ENCODE measurements around the gene MAPKAP1.

Gene MAPKAP1

GRCh38 chr9:125541840-125542243 is 165.2 kb downstream of the MAPKAP1 start:
- peaks cover 2% of the 10 kb centered on the region for H3K79me2 ChIP-seq (ENCODE audit: control insufficient read depth, insufficient read depth, low read length, poor library complexity)
- H4K91ac ChIP-seq (ENCODE audit: low read depth, low read length), result no peak overlapping the region
- no peak overlapping the region for H3K18ac ChIP-seq (ENCODE audit: low read length)
- no peak overlapping the region for H4K12ac ChIP-seq (ENCODE audit: low read depth, low read length)
- H3K27ac ChIP-seq (ENCODE audit: low read depth, low read length), result no peak overlapping the region
- H3K9me3 ChIP-seq (ENCODE audit: insufficient read depth, low read depth, low read length), result no peaks in the 10 kb centered on the region
- no peak overlapping the region for H2BK120ac ChIP-seq (ENCODE audit: insufficient read depth, low read length, poor library complexity)
- H3K14ac ChIP-seq (ENCODE audit: low read length), result no peak overlapping the region
- no peak overlapping the region for H2AFZ ChIP-seq (ENCODE audit: insufficient read depth, low read length, poor library complexity)
- H3K27me3 ChIP-seq (ENCODE audit: insufficient read depth, low read length), result no peaks in the 10 kb centered on the region
- peaks cover 6 to 11% of the 10 kb centered on the region in 2 experiments for H3K4me1 ChIP-seq (ENCODE audit: control insufficient read depth in 1 of 2, insufficient read depth in 2 of 2, low read length in 2 of 2)
- WGBS (ENCODE audit: extremely low coverage, insufficient coverage, insufficient read length), result no CpG with 5 or more reads among the region's 12 CpGs
- H2AK5ac ChIP-seq (ENCODE audit: low read length), result no peak overlapping the region
- peaks cover 10% of the 10 kb centered on the region for H3K79me1 ChIP-seq (ENCODE audit: low read length)
- no peak overlapping the region for H2BK12ac ChIP-seq (ENCODE audit: low read length)
- H3K23ac ChIP-seq (ENCODE audit: low read length), result no peak overlapping the region
- H3K4me2 ChIP-seq (ENCODE audit: low read length), result no peak overlapping the region
- no peak for DNase-seq
- no peak overlapping the region for H3K9ac ChIP-seq (ENCODE audit: low read length)
- H4K8ac ChIP-seq (ENCODE audit: low read depth, low read length), result no peak overlapping the region
- H3K4ac ChIP-seq (ENCODE audit: low read depth, low read length), result no peak overlapping the region
- no peak overlapping the region for H2BK5ac ChIP-seq (ENCODE audit: low read depth, low read length, poor library complexity)
- no peak overlapping the region for H3K4me3 ChIP-seq (ENCODE audit: low read depth, low read length)
- H3K36me3 ChIP-seq (ENCODE audit: control insufficient read depth in 1 of 2, insufficient read depth in 2 of 2, low read length in 2 of 2), result no peaks in the 10 kb centered on the region

GRCh38 chr9:125540497-125540896 is 166.5 kb downstream of the MAPKAP1 start:
- Histone ChIP-seq H3K4me3 (ENCODE audit: low read depth, low read length) (no peak overlapping the region), H2BK5ac (ENCODE audit: low read depth, low read length, poor library complexity) (no peak overlapping the region), H3K14ac (ENCODE audit: low read length) (no peak overlapping the region), H3K23ac (ENCODE audit: low read length) (no peak overlapping the region), H3K9ac (ENCODE audit: low read length) (no peak overlapping the region), H3K4ac (ENCODE audit: low read depth, low read length) (no peak overlapping the region), H4K8ac (ENCODE audit: low read depth, low read length) (no peak overlapping the region), H4K91ac (ENCODE audit: low read depth, low read length) (no peak overlapping the region), H3K9me3 (ENCODE audit: insufficient read depth, low read depth, low read length) (no peaks in the 10 kb centered on the region), H3K79me2 (ENCODE audit: control insufficient read depth, insufficient read depth, low read length, poor library complexity) (peaks cover 2% of the 10 kb centered on the region), H3K18ac (ENCODE audit: low read length) (no peak overlapping the region), H3K4me2 (ENCODE audit: low read length) (no peak overlapping the region), H3K27ac (ENCODE audit: low read depth, low read length) (no peak overlapping the region), H4K12ac (ENCODE audit: low read depth, low read length) (no peak overlapping the region), H3K4me1 (ENCODE audit: control insufficient read depth in 1 of 2, insufficient read depth in 2 of 2, low read length in 2 of 2) (peaks cover 6 to 13% of the 10 kb centered on the region in 2 experiments), H2AK5ac (ENCODE audit: low read length) (no peak overlapping the region), H3K27me3 (ENCODE audit: insufficient read depth, low read length) (no peaks in the 10 kb centered on the region), H3K36me3 (ENCODE audit: control insufficient read depth in 1 of 2, insufficient read depth in 2 of 2, low read length in 2 of 2) (no peaks in the 10 kb centered on the region), H3K79me1 (ENCODE audit: low read length) (peaks cover 10% of the 10 kb centered on the region), H2BK120ac (ENCODE audit: insufficient read depth, low read length, poor library complexity) (no peak overlapping the region), H2BK12ac (ENCODE audit: low read length) (no peak overlapping the region), H2AFZ (ENCODE audit: insufficient read depth, low read length, poor library complexity) (no peak overlapping the region)
- no CpG with 5 or more reads among the region's 3 CpGs for WGBS (ENCODE audit: extremely low coverage, insufficient coverage, insufficient read length)
- DNase-seq, result peak; percentile 19 to 50

- Histone ChIP-seq H3K18ac (ENCODE audit: low read length) (no peak overlapping the region), H3K79me2 (ENCODE audit: control insufficient read depth, insufficient read depth, low read length, poor library complexity) (peaks cover 2% of the 10 kb centered on the region), H3K14ac (ENCODE audit: low read length) (no peak overlapping the region), H2AK5ac (ENCODE audit: low read length) (no peak overlapping the region), H2BK5ac (ENCODE audit: low read depth, low read length, poor library complexity) (no peak overlapping the region), H3K27me3 (ENCODE audit: insufficient read depth, low read length) (no peaks in the 10 kb centered on the region), H3K9ac (ENCODE audit: low read length) (no peak overlapping the region), H4K91ac (ENCODE audit: low read depth, low read length) (no peak overlapping the region), H3K23ac (ENCODE audit: low read length) (no peak overlapping the region), H3K36me3 (ENCODE audit: control insufficient read depth in 1 of 2, insufficient read depth in 2 of 2, low read length in 2 of 2) (no peaks in the 10 kb centered on the region), H3K79me1 (ENCODE audit: low read length) (peaks cover 13% of the 10 kb centered on the region), H3K4me3 (ENCODE audit: low read depth, low read length) (no peak overlapping the region), H3K27ac (ENCODE audit: low read depth, low read length) (peak overlapping the region; percentile 28), H3K4me1 (ENCODE audit: control insufficient read depth in 1 of 2, insufficient read depth in 2 of 2, low read length in 2 of 2) (peaks cover 11 to 20% of the 10 kb centered on the region in 2 experiments), H2BK12ac (ENCODE audit: low read length) (no peak overlapping the region), H4K12ac (ENCODE audit: low read depth, low read length) (no peak overlapping the region), H3K4ac (ENCODE audit: low read depth, low read length) (no peak overlapping the region), H4K8ac (ENCODE audit: low read depth, low read length) (no peak overlapping the region), H3K9me3 (ENCODE audit: insufficient read depth, low read depth, low read length) (no peaks in the 10 kb centered on the region), H3K4me2 (ENCODE audit: low read length) (no peak overlapping the region), H2AFZ (ENCODE audit: insufficient read depth, low read length, poor library complexity) (no peak overlapping the region), H2BK120ac (ENCODE audit: insufficient read depth, low read length, poor library complexity) (no peak overlapping the region)
- DNase-seq, result peak; percentile 77 to 88
- no CpG with 5 or more reads among the region's 2 CpGs for WGBS (ENCODE audit: extremely low coverage, insufficient coverage, insufficient read length)
Measured at GRCh38 chr9:125538092-125538473, 168.9 kb downstream of the MAPKAP1 start.

- Histone ChIP-seq H4K12ac (ENCODE audit: low read depth, low read length) (no peak overlapping the region), H3K4ac (ENCODE audit: low read depth, low read length) (peak overlapping the region; percentile 71)
Measured at GRCh38 chr9:125537442-125538091, 169.4 kb downstream of the MAPKAP1 start.

More at GRCh38 chr9:125537442-125538091, 169.4 kb downstream of the MAPKAP1 start:
- H3K79me2 ChIP-seq (ENCODE audit: control insufficient read depth, insufficient read depth, low read length, poor library complexity), result peaks cover 2% of the 10 kb centered on the region
- H3K27me3 ChIP-seq (ENCODE audit: insufficient read depth, low read length), result no peaks in the 10 kb centered on the region
- no peak overlapping the region for H3K23ac ChIP-seq (ENCODE audit: low read length)
- peak overlapping the region; percentile 76 for H2BK12ac ChIP-seq (ENCODE audit: low read length)
- no CpG with 5 or more reads among the region's 2 CpGs for WGBS (ENCODE audit: extremely low coverage, insufficient coverage, insufficient read length)
- H3K36me3 ChIP-seq (ENCODE audit: control insufficient read depth in 1 of 2, insufficient read depth in 2 of 2, low read length in 2 of 2), result no peaks in the 10 kb centered on the region
- peak overlapping the region; percentile 78 for H4K8ac ChIP-seq (ENCODE audit: low read depth, low read length)
- H2BK120ac ChIP-seq (ENCODE audit: insufficient read depth, low read length, poor library complexity), result peak overlapping the region; percentile 84
- H3K4me1 ChIP-seq (ENCODE audit: control insufficient read depth in 1 of 2, insufficient read depth in 2 of 2, low read length in 2 of 2), result peaks cover 11 to 20% of the 10 kb centered on the region in 2 experiments
- peak; percentile 32 to 67 for DNase-seq
- no peak overlapping the region for H3K4me2 ChIP-seq (ENCODE audit: low read length)
- peak overlapping the region; percentile 66 for H3K14ac ChIP-seq (ENCODE audit: low read length)
- no peak overlapping the region for H2AFZ ChIP-seq (ENCODE audit: insufficient read depth, low read length, poor library complexity)
- H3K4me3 ChIP-seq (ENCODE audit: low read depth, low read length), result no peak overlapping the region
- peak overlapping the region; percentile 87 for H3K18ac ChIP-seq (ENCODE audit: low read length)
- peak overlapping the region; percentile 63 for H2BK5ac ChIP-seq (ENCODE audit: low read depth, low read length, poor library complexity)
- peaks cover 13% of the 10 kb centered on the region for H3K79me1 ChIP-seq (ENCODE audit: low read length)
- no peaks in the 10 kb centered on the region for H3K9me3 ChIP-seq (ENCODE audit: insufficient read depth, low read depth, low read length)
- peak overlapping the region; percentile 85 for H2AK5ac ChIP-seq (ENCODE audit: low read length)
- no peak overlapping the region for H3K9ac ChIP-seq (ENCODE audit: low read length)
- H4K91ac ChIP-seq (ENCODE audit: low read depth, low read length), result peak overlapping the region; percentile 82
- peak overlapping the region; percentile 29 for H3K27ac ChIP-seq (ENCODE audit: low read depth, low read length)

Data from trophoblast cell (in vitro differentiated cells and primary cell).